Testis (tissue), 2 donors: ENCODE data around the gene RGMA.

Experiments
- CTCF ChIP-seq, 3 experiments: fragments of 450-650 bp in 2 of 3; fragments of 200-600 bp in 1 of 3; sonication (generic) in 1 of 3; IDR thresholded peaks; one replicate each; pipeline ENCODE4 v1.5.1; 2016 to 2019; ENCODE audit warnings: antibody characterized with exemption in 3 of 3, mild to moderate bottlenecking in 2 of 3, moderate library complexity in 1 of 3
- POLR2A ChIP-seq: fragments of 450-650 bp; IDR thresholded peaks from one replicate; pipeline ENCODE4 v1.6.1; 2017; ENCODE audit warnings: antibody characterized with exemption, mild to moderate bottlenecking, moderate library complexity

- TF ChIP-seq CTCF (IDR thresholded peaks at IDR 0.05) = no peak
- TF ChIP-seq POLR2A = no peak
Observed at GRCh38 chr15:93046120-93046519, 42.9 kb downstream of the RGMA start.
